Keratinocyte (primary cell): ENCODE results near the gene TRUB1. TPM values are rescaled to one million over a fixed set of nuclear protein-coding genes. Genes with fewer than 3 reads are reported as not detected.

Source experiments
- DNase-seq: peaks from one replicate; pipeline ENCODE4 v3.0.0-alpha.2; 2011; ENCODE audit warnings: low read depth, missing footprints, low spot score
- FAIRE-seq: peaks from 2 replicates; lab custom pipeline; 2011; peaks lifted over from hg19 to GRCh38; lab: Jason Lieb, UNC
- H2AFZ ChIP-seq: 2 replicates; pipeline ENCODE4 v1.6.0; 2012; ENCODE audit warnings: low read length, control low read depth, inconsistent platforms; ENCODE audit not compliant: control insufficient read depth
- H3K27ac ChIP-seq: 2 replicates; pipeline ENCODE4 v1.5.1; 2011; ENCODE audit warnings: low read length; ENCODE audit not compliant: control insufficient read depth, insufficient read depth
- H3K27me3 ChIP-seq: 3 replicates; pipeline ENCODE4 v1.6.0; 2011; ENCODE audit warnings: low read length; ENCODE audit not compliant: control insufficient read depth, insufficient read depth; ENCODE audit errors: extremely low read depth
- H3K36me3 ChIP-seq, 2 experiments: 2 replicates in 1 of 2; 3 replicates in 1 of 2; pipeline ENCODE4 v1.5.1; 2011; ENCODE audit warnings: low read length in 2 of 2, mild to moderate bottlenecking in 1 of 2; ENCODE audit not compliant: control insufficient read depth in 2 of 2, insufficient read depth in 2 of 2; ENCODE audit errors: extremely low read depth in 1 of 2
- H3K4me1 ChIP-seq: 3 replicates; pipeline ENCODE4 v1.5.1; 2011; ENCODE audit warnings: low read length; ENCODE audit not compliant: control insufficient read depth, insufficient read depth; ENCODE audit errors: extremely low read depth
- H3K4me2 ChIP-seq: 3 replicates; pipeline ENCODE4 v1.6.0; 2011; ENCODE audit warnings: low read depth, low read length; ENCODE audit not compliant: control insufficient read depth, insufficient read depth; ENCODE audit errors: extremely low read depth
- H3K4me3 ChIP-seq, 3 experiments: fragments of 200-600 bp in 1 of 3; sonication (generic) in 1 of 3; 2 replicates in 2 of 3; 3 replicates in 1 of 3; pipeline ENCODE4 v1.5.1; 2011 to 2016; ENCODE audit warnings: low read length in 3 of 3, mild to moderate bottlenecking in 3 of 3, control low read depth in 2 of 3, inconsistent platforms in 1 of 3, low read depth in 1 of 3, mixed read lengths in 1 of 3, mixed run types in 1 of 3, moderate library complexity in 1 of 3; ENCODE audit not compliant: control insufficient read depth in 2 of 3, insufficient read depth in 2 of 3; ENCODE audit errors: extremely low read depth in 1 of 3
- H3K79me2 ChIP-seq: 2 replicates; pipeline ENCODE4 v1.6.0; 2012; ENCODE audit warnings: low read length; ENCODE audit not compliant: control insufficient read depth, insufficient read depth
- H3K9ac ChIP-seq: 3 replicates; pipeline ENCODE4 v1.6.0; 2011; ENCODE audit warnings: low read length; ENCODE audit not compliant: control insufficient read depth, insufficient read depth; ENCODE audit errors: extremely low read depth
- H3K9me1 ChIP-seq: 3 replicates; pipeline ENCODE4 v1.6.0; 2011; ENCODE audit warnings: low read length; ENCODE audit not compliant: control insufficient read depth, insufficient read depth; ENCODE audit errors: extremely low read depth
- H3K9me3 ChIP-seq: 2 replicates; pipeline ENCODE4 v1.5.1; 2012; ENCODE audit warnings: low read depth, low read length; ENCODE audit not compliant: control insufficient read depth
- H4K20me1 ChIP-seq: 3 replicates; pipeline ENCODE4 v1.6.0; 2011; ENCODE audit warnings: low read length; ENCODE audit not compliant: control insufficient read depth, insufficient read depth; ENCODE audit errors: extremely low read depth
- CTCF ChIP-seq, 3 experiments: IDR thresholded peaks in 1 of 3; conservative IDR thresholded peaks in 1 of 3; optimal IDR thresholded peaks in 1 of 3; 2 replicates in 2 of 3; 3 replicates in 1 of 3; pipeline versions ENCODE3 to v1.5.1; 2011; ENCODE audit warnings: low read length in 3 of 3, mild to moderate bottlenecking in 3 of 3, moderate library complexity in 2 of 3, control low read depth in 1 of 3, inconsistent platforms in 1 of 3; ENCODE audit not compliant: insufficient read depth in 2 of 3; ENCODE audit errors: extremely low read depth in 1 of 3
- EZH2 ChIP-seq: IDR thresholded peaks from one replicate; pipeline ENCODE4 v1.6.1; 2012; ENCODE audit warnings: inconsistent platforms, mild to moderate bottlenecking, low read length, moderate library complexity
- dilution Hi-C: fragments of 300-500 bp; cut with MboI; formaldehyde crosslinking; loops from one replicate; pipeline ENCODE4 v1.7.0; 2020; ENCODE audit warnings: low sequenced_read_pairs; ENCODE audit not compliant: extremely low pct_ligation_motif_present
- polyA plus RNA-seq, 5 experiments: library from polyadenylated mRNA; depleted of rRNA in 3 of 5; stranded (reverse) in 3 of 5; stranded (forward) in 1 of 5; unstranded in 1 of 5; fragments of >200 nt; gene quantifications; 1 replicate in 1 of 5; 2 replicates in 3 of 5; 3 replicates in 1 of 5; pipeline versions ENCODE4 v1.2.1 to v1.2.3, GENCODE V29; 2011 to 2012; ENCODE audit warnings: missing spikeins in 2 of 5, low read depth in 1 of 5, low replicate concordance in 1 of 5

TRUB1 gene
- polyA plus RNA-seq, 1 donor (not counting 4 experiments of a cell fraction or from before 2014, with no cell fraction given), result 20.5 TPM

- TF ChIP-seq EZH2 (no peak), CTCF (optimal IDR thresholded peaks at IDR 0.05 in 1 of 3, IDR thresholded peaks at IDR 0.05 in 1 of 3, conservative IDR thresholded peaks at IDR 0.05 in 1 of 3; ENCODE audit: extremely low read depth in 1 of 3, insufficient read depth in 2 of 3, low read length in 3 of 3) (no peak)
- H3K79me2 ChIP-seq, result peaks cover 30% of the 10 kb centered on the region
These were observed 32.5 kb downstream of the TRUB1 start for GRCh38 chr10:114970515-114970914.

GRCh38 chr10:114973306-114973705 is 35.3 kb downstream of the TRUB1 start:
- Histone ChIP-seq H3K9ac (no peak overlapping the region), H3K36me3 (peaks cover 3 to 4% of the 10 kb centered on the region in 2 experiments), H3K4me1 (no peaks in the 10 kb centered on the region), H3K9me1 (peaks cover 3% of the 10 kb centered on the region), H3K27me3 (no peaks in the 10 kb centered on the region), H3K79me2 (peaks cover 12% of the 10 kb centered on the region), H2AFZ (no peak overlapping the region), H3K4me2 (no peak overlapping the region), H3K27ac (no peak overlapping the region), H4K20me1 (no peaks in the 10 kb centered on the region), H3K4me3 (no peak overlapping the region), H3K9me3 (no peaks in the 10 kb centered on the region)
- no peak for FAIRE-seq
- TF ChIP-seq CTCF (optimal IDR thresholded peaks at IDR 0.05 in 1 of 3, IDR thresholded peaks at IDR 0.05 in 1 of 3, conservative IDR thresholded peaks at IDR 0.05 in 1 of 3; ENCODE audit: extremely low read depth in 1 of 3, insufficient read depth in 2 of 3, low read length in 3 of 3) (no peak), EZH2 (no peak)
- dilution Hi-C loops, result no loop called here
- DNase-seq, result no peak

More at GRCh38 chr10:114970515-114970914, 32.5 kb downstream of the TRUB1 start:
- H3K9ac ChIP-seq, result no peak overlapping the region
- no peak overlapping the region for H3K4me2 ChIP-seq
- peaks cover 3 to 4% of the 10 kb centered on the region in 2 experiments for H3K36me3 ChIP-seq
- FAIRE-seq (no peak), DNase-seq (no peak)
- H3K4me1 ChIP-seq, result no peaks in the 10 kb centered on the region
- dilution Hi-C loops, result no loop called here
- H2AFZ ChIP-seq, result no peak overlapping the region
- H3K9me1 ChIP-seq, result peaks cover 5% of the 10 kb centered on the region
- H3K4me3 ChIP-seq, result no peak overlapping the region
- H4K20me1 ChIP-seq, result no peaks in the 10 kb centered on the region
- H3K9me3 ChIP-seq, result no peaks in the 10 kb centered on the region
- no peak overlapping the region for H3K27ac ChIP-seq
- H3K27me3 ChIP-seq, result no peaks in the 10 kb centered on the region
